GM21360 (cell line): ENCODE data around the gene KCNAB2.
A peak's percentile ranks its signal among the peaks of the same experiment; 100 is the strongest.

Experiments used
- ATAC-seq: cut with Tn5 transposase; IDR thresholded peaks from one replicate; pipeline ENCODE4 v1.9.1; 2021; ENCODE audit warnings: mild to moderate bottlenecking, moderate library complexity; ENCODE audit not compliant: unreplicated experiment

The KCNAB2 gene

DNA sequence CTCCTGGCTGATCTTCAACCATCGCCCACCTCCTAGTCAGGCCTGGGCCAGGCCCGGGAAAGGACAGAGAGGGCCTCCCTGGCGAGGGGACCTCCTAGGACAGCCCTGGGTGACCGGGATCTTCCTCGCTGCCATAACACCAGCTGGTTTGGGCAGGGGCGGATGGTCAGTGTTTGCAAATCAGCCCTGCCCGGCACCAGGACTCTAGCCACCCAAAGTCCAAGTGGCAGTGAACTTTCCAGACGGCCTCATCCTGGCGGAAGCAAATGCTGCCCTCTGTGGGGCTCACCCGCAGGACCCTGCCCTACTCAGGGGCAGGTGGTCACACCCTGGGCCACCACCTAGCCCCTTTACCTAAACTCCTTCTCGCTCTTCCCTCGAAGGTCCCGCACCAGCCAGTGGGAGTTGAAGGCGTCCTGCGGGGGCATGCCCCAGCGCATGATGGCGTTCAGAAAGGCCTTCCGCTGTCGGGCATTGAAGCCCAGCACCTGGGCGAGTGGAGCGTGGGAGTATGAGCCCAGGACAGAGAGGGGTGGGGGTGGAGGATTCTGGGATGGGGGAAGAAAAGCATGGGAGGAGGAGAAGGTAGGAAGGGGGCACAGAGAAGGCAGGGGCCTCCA, 79.2 kb downstream of the KCNAB2 start:
- no peak for ATAC-seq

DNA sequence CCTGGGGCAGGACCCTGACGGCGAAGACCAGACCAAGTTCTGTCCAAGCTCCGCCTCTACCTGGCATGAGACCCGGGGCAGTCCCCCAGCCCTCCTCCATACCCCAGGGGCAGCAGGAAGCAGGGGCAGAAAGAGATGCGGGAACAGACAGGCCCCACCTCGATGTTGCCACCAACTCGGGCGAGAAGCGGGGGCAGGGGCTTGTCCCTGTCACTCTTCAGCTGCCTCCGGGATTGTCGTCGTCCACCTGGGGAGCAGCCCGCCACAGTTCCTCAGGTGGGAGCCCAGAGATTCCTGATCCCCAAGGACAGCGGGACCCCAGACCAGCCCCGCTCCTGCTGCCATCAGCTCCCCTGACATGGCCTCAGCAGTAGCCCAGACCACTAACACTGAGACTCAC, 79.7 kb downstream of the KCNAB2 start:
- ATAC-seq = no peak

DNA sequence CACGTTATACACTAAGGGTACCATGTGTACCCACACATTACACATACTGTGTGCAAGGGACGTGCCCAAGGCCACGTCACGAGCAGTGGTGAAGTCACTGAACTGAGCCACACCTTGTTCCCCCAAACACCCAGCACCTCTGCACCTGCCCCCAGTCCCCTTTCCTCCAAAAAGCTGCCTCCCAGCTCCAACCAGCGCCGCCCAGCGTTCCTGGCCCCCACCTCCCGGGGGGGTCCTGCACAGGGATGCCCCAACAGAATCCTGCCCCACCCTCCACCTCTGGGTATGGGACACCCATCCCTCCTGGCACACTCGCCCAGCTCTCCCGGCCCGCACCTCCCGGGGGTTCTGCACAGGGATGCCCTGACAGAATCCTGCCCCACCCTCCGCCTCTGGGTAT, 80.3 kb downstream of the KCNAB2 start:
- no peak for ATAC-seq

DNA sequence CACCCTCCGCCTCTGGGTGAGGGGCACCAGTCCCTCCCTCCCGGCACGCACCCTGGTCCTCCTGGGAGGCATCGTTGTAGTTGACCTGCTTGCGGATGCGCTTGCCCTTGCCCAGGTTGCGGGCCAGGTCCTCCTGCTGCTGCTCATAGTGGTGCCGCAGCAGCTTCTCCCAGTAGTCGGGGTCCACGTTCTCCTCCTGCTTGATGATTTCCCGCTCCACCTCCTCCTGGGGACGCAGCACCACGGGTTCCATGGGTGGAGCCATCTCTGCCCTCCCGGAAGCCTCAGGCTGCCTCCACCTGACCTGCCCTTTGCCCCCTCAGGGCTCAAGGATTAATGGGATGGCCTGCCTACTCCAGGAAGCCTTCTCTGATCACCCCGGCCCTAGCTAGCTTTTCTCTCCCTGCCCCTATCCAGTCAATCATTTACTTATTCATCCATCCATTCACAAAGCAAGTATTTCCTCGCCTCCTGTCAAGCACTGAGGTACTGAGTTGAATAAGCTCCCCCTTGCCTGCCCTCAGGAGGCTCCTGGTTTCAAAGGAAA, 80.9 kb downstream of the KCNAB2 start:
- no peak for ATAC-seq

- ATAC-seq = no peak
Measured at GRCh38 chr1:6127587-6128163, 82.0 kb downstream of the KCNAB2 start.

GRCh38 chr1:6128276-6129081, 82.8 kb downstream of the KCNAB2 start:
- ATAC-seq = no peak

- no peak for ATAC-seq
Measured at GRCh38 chr1:6129313-6129712, 83.6 kb downstream of the KCNAB2 start.

DNA sequence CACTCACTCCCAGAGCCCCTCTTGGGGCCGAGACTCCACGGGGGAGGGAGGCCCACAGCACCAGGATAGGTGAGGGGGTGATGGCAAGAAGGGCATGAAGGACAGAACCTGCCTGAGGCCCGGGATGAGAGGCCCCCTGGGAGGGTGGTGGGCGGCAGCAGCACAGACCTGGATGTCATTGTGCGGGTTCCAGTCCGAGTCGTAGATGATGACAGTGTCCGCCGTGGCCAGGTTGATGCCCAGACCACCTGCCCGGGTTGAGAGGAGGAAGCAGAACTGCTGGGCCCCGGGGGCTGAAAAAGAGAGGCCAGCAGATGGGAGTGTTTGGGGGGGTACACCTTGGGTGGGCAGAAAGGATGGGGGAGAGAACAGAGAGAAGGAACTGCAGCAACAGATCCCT, 84.3 kb downstream of the KCNAB2 start:
- ATAC-seq = no peak

- ATAC-seq = no peak
Measured at GRCh38 chr1:6130596-6130995, 84.9 kb downstream of the KCNAB2 start.

GRCh38 chr1:6131561-6131960, 85.9 kb downstream of the KCNAB2 start:
- ATAC-seq = no peak

DNA sequence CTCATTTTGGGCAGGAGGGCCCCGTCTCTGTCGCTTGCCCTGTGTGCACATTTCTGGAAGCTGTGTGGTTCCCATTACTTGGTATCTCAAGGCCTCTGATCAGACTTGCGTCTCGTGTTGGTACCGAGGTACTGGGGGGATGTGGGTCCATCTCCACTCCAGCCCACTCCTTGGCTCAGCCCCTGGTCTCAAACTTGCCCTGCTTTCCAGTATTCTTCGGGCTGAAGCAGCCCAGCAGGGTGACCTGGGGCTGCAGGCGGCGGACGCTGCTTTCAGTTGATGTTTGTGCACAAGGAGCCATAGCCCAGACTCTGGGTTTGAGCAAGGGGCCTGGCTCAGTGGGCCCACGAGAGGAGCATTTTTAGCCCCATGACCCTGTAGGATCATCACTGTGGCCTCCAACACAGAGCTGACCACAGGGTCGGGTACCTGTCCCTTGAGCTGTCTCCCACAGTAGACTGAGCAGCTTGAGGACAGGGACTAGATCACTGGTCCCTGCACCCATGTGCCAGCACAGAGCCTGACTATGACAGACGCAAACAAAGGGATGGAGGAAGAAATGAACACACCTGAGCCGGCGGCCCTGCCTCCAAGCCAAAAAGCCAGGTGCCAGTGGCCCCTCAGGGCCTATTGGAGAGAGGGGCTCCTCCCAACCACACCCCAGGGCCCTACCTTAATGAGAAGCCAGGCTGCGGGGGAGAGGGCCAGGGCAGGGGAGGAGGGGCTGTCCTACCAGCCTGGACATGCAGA, 87.6 kb downstream of the KCNAB2 start:
- ATAC-seq = no peak

GRCh38 chr1:6134206-6134605, 88.5 kb downstream of the KCNAB2 start:
- ATAC-seq = no peak

DNA sequence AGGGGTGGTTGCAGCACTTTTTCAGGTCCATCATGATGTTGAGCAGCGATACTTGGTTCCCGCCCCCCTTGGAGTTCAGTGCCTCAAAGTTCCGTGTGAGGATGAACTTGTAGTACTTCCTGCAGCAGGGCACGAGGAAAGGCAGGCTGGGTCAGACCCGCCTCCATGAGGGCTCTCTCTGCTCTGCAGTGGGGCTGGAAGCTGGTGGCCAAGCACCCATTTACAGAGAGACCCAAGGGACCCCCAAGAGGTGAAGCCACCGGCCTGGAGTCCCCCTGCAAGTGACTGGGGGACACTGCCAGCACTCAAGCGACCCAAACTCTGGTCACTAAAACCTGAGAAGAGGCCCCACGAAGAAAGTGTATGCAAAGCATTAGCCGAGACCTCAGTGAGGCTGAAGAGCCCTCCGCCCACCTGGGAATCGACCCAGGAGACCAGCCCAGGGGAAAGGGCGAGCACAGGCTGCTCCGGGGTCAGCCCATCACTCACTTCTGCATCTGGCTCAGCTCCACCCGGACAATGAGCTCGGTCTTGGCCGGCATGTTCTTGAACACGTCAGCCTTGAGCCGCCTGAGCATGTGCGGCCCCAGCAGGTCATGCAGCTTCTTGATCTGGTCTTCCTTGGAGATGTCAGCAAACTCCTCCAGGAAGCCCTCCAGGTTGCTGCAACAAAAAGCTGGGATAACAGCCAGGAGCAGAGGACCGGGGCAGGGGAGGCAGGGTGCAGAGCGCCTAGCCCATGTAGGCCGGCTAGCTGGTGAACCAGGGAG, 89.2 kb downstream of the KCNAB2 start:
- no peak for ATAC-seq

GRCh38 chr1:6136516-6137220, 91.0 kb downstream of the KCNAB2 start:
- ATAC-seq = no peak

DNA sequence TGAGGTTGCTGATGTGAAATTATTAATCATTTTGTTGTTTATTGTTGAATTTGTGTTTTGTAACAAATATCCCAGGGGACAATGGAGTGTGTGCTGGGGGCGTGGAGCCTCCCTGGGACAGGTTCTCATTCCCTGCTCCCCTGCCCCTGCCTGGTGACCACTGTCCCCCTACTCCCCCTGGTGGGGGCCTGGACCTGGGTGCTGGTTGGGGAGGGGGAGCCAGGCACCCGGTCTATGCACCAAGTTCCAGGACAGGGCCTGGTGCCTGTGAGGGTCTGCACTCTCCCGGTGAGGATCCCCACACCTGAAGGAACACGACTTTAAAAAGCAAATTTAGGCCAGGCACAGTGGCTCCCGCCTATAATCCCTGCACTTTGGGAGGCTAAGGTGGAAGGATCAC, 92.1 kb downstream of the KCNAB2 start:
- no peak for ATAC-seq

DNA sequence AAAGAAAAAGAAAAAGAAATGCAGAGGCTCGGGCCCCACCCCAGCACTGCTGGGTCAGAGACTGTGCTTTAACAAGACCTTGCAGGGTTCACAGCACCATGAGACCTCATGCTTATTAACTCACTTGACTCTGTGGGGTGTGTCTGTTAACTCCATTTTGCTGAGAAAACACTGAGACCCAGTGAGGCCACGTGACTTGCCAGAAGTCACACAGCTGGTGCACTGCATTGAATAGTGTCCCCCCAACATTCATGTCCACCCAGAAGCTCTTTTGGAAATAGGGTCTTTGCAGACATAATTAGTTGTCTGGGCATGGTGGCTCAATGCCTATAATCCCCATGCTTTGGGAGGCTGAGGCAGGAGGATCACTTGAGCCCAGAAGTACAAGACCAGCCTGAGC, 94.7 kb downstream of the KCNAB2 start:
- ATAC-seq = no peak

GRCh38 chr1:6141592-6141991, 95.9 kb downstream of the KCNAB2 start:
- ATAC-seq = peak; percentile 54

GRCh38 chr1:6142036-6142621, 96.4 kb downstream of the KCNAB2 start:
- ATAC-seq = no peak

GRCh38 chr1:6142734-6143133, 97.0 kb downstream of the KCNAB2 start:
- no peak for ATAC-seq

DNA sequence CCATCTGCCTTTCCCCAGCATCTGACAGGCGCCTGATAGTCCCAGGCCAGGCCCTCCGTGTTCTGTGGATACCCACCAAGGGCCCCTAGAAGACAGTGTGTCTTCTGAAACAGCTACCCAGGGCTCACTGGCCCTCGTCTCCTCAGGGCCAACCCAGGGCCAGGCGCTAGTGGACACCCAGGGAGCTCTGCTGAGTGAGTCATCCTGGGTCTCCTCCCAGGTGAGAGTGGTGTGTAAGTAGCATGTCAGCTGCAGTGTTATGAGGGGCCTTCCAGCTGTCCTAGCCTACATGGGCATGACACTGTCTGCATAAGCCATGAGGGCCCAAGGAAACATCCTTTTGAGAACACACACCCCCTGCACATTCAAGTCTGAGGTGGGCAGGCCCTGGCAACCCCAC, 97.7 kb downstream of the KCNAB2 start:
- ATAC-seq = no peak
